GM19455 (cell line): Measurements from ENCODE around the gene IL17B.

Experiments used
- ATAC-seq: cut with Tn5 transposase; IDR thresholded peaks from one replicate; pipeline ENCODE4 v1.9.1; 2021; ENCODE audit not compliant: unreplicated experiment

The IL17B gene

GRCh38 chr5:149326611-149327010 is 52.5 kb downstream of the IL17B start:
- ATAC-seq, result no peak

DNA sequence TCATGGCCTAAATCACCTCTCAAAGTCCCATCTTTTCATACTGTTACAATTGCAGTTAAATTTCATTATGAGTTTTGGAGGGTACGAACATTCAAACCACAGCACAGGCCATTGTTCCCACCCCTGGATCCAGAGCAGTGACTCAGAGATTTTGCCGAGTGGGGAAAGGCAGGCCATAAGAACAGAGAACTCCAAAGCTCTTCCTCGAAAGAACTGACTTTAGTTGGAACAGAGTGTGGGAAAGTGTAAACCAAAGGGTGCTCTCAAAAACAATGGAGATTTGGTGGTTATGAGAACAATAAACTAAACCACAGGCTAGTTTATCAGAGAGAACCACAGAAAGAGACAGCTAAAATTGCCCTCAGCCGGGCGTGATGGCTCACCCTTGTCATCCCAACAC is 53.2 kb downstream of the IL17B start:
- no peak for ATAC-seq

DNA sequence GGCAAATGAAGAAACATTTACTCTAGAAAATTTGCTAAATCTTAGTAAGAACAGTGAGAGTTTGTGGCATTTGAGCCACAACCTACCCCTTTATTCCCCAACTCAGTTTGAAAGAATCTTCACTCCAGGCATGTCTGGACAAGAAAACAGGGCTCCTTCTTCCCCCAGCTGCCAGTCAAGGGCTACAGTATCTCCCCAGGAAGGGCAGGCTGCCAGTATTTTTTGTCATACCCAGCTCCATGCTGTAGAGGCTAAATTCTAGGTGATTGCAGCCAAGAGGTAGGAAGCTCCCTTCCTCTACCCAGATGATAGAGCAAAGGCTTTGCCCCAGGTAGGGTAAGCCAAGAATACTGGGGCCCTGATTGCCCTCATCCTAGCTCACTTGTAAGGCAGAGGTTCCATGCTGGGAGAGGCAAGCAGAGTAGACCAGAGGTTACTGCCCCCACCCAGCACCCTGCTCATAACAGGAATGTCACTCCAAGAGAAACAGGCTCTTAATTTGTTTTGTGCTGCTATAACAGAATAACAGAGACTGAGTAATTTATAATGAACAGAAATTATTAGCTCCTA is 53.8 kb downstream of the IL17B start:
- no peak for ATAC-seq

DNA sequence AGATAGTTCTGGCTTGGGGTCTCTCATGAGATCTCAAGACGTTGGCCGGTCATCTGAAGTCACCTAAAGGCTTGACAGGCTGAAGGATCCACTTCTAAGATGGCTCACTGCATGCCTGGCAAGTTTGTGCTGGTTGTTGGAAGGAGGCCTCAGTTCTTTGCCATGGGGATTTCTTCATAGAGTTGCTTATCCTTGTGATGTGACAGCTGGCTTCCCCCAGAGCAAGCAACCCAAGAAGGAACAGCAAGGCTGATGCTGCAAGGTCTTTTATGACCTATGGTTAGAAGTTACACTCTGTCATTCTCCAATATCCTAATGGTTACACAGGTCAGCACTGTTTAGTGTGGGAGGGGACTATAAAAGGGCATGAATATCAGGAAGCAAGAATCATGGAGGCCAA is 54.5 kb downstream of the IL17B start:
- no peak for ATAC-seq
